ENCODE results near the gene SMYD3. TPM values are rescaled to one million over a fixed set of nuclear protein-coding genes. Genes with fewer than 3 reads are reported as not detected.

SMYD3 gene
- total RNA-seq, 1 donor from 2014 or later: 35.4 TPM

GRCh38 chr1:245926888-245927287, 580.2 kb downstream of the SMYD3 start:
- Mint-ChIP-seq H3K9me3 (ENCODE audit: unreplicated experiment) (no peaks in the 10 kb centered on the region), H3K36me3 (ENCODE audit: low read depth, unreplicated experiment) (no peaks in the 10 kb centered on the region), H3K27me3 (ENCODE audit: unreplicated experiment) (no peaks in the 10 kb centered on the region), H3K4me1 (ENCODE audit: unreplicated experiment) (no peaks in the 10 kb centered on the region), H3K4me3 (ENCODE audit: unreplicated experiment) (no peak overlapping the region), H3K27ac (ENCODE audit: unreplicated experiment) (no peak overlapping the region)
- no peak for DNase-seq (ENCODE audit: low spot score)
- TF ChIP-seq CTCF (IDR thresholded peaks at IDR 0.05; ENCODE audit: unreplicated experiment): no peak

- H3K4me3 Mint-ChIP-seq (ENCODE audit: unreplicated experiment): no peak overlapping the region
- H3K27ac Mint-ChIP-seq (ENCODE audit: unreplicated experiment): no peak overlapping the region
- no peaks in the 10 kb centered on the region for H3K36me3 Mint-ChIP-seq (ENCODE audit: low read depth, unreplicated experiment)
- H3K27me3 Mint-ChIP-seq (ENCODE audit: unreplicated experiment): no peaks in the 10 kb centered on the region
- H3K9me3 Mint-ChIP-seq (ENCODE audit: unreplicated experiment): no peaks in the 10 kb centered on the region
- no peak for TF ChIP-seq CTCF (IDR thresholded peaks at IDR 0.05; ENCODE audit: unreplicated experiment)
- H3K4me1 Mint-ChIP-seq (ENCODE audit: unreplicated experiment): no peaks in the 10 kb centered on the region
- DNase-seq (ENCODE audit: low spot score): no peak
Measured at GRCh38 chr1:245923215-245923614, 583.9 kb downstream of the SMYD3 start.

GRCh38 chr1:245921417-245921816, 585.7 kb downstream of the SMYD3 start:
- Mint-ChIP-seq H3K27me3 (ENCODE audit: unreplicated experiment) (no peaks in the 10 kb centered on the region), H3K27ac (ENCODE audit: unreplicated experiment) (no peak overlapping the region), H3K4me3 (ENCODE audit: unreplicated experiment) (no peak overlapping the region), H3K4me1 (ENCODE audit: unreplicated experiment) (no peaks in the 10 kb centered on the region), H3K9me3 (ENCODE audit: unreplicated experiment) (no peaks in the 10 kb centered on the region), H3K36me3 (ENCODE audit: low read depth, unreplicated experiment) (no peaks in the 10 kb centered on the region)
- TF ChIP-seq CTCF (IDR thresholded peaks at IDR 0.05; ENCODE audit: unreplicated experiment): no peak
- no peak for DNase-seq (ENCODE audit: low spot score)

GRCh38 chr1:245917403-245917802, 589.7 kb downstream of the SMYD3 start:
- Mint-ChIP-seq H3K4me1 (ENCODE audit: unreplicated experiment) (no peaks in the 10 kb centered on the region), H3K4me3 (ENCODE audit: unreplicated experiment) (no peak overlapping the region), H3K9me3 (ENCODE audit: unreplicated experiment) (no peaks in the 10 kb centered on the region), H3K36me3 (ENCODE audit: low read depth, unreplicated experiment) (peaks cover 4% of the 10 kb centered on the region), H3K27ac (ENCODE audit: unreplicated experiment) (no peak overlapping the region), H3K27me3 (ENCODE audit: unreplicated experiment) (no peaks in the 10 kb centered on the region)
- no peak for TF ChIP-seq CTCF (IDR thresholded peaks at IDR 0.05; ENCODE audit: unreplicated experiment)
- DNase-seq (ENCODE audit: low spot score): no peak

- Mint-ChIP-seq H3K4me3 (ENCODE audit: unreplicated experiment) (no peak overlapping the region), H3K27ac (ENCODE audit: unreplicated experiment) (no peak overlapping the region), H3K4me1 (ENCODE audit: unreplicated experiment) (no peaks in the 10 kb centered on the region), H3K36me3 (ENCODE audit: low read depth, unreplicated experiment) (peaks cover 4% of the 10 kb centered on the region), H3K9me3 (ENCODE audit: unreplicated experiment) (no peaks in the 10 kb centered on the region), H3K27me3 (ENCODE audit: unreplicated experiment) (no peaks in the 10 kb centered on the region)
- no peak for DNase-seq (ENCODE audit: low spot score)
- TF ChIP-seq CTCF (IDR thresholded peaks at IDR 0.05; ENCODE audit: unreplicated experiment): no peak
Measured at GRCh38 chr1:245915841-245916240, 591.2 kb downstream of the SMYD3 start.

All from endothelial cell (in vitro differentiated cells).